COLO668 (cell line): ENCODE measurements around the gene CDH15.

Source experiments
- DNase-seq: peaks from one replicate; lab custom pipeline; 2025; ENCODE audit not compliant: unreplicated experiment; lab: John Stamatoyannopoulos, UW

Gene CDH15, protein sequence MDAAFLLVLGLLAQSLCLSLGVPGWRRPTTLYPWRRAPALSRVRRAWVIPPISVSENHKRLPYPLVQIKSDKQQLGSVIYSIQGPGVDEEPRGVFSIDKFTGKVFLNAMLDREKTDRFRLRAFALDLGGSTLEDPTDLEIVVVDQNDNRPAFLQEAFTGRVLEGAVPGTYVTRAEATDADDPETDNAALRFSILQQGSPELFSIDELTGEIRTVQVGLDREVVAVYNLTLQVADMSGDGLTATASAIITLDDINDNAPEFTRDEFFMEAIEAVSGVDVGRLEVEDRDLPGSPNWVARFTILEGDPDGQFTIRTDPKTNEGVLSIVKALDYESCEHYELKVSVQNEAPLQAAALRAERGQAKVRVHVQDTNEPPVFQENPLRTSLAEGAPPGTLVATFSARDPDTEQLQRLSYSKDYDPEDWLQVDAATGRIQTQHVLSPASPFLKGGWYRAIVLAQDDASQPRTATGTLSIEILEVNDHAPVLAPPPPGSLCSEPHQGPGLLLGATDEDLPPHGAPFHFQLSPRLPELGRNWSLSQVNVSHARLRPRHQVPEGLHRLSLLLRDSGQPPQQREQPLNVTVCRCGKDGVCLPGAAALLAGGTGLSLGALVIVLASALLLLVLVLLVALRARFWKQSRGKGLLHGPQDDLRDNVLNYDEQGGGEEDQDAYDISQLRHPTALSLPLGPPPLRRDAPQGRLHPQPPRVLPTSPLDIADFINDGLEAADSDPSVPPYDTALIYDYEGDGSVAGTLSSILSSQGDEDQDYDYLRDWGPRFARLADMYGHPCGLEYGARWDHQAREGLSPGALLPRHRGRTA

DNA sequence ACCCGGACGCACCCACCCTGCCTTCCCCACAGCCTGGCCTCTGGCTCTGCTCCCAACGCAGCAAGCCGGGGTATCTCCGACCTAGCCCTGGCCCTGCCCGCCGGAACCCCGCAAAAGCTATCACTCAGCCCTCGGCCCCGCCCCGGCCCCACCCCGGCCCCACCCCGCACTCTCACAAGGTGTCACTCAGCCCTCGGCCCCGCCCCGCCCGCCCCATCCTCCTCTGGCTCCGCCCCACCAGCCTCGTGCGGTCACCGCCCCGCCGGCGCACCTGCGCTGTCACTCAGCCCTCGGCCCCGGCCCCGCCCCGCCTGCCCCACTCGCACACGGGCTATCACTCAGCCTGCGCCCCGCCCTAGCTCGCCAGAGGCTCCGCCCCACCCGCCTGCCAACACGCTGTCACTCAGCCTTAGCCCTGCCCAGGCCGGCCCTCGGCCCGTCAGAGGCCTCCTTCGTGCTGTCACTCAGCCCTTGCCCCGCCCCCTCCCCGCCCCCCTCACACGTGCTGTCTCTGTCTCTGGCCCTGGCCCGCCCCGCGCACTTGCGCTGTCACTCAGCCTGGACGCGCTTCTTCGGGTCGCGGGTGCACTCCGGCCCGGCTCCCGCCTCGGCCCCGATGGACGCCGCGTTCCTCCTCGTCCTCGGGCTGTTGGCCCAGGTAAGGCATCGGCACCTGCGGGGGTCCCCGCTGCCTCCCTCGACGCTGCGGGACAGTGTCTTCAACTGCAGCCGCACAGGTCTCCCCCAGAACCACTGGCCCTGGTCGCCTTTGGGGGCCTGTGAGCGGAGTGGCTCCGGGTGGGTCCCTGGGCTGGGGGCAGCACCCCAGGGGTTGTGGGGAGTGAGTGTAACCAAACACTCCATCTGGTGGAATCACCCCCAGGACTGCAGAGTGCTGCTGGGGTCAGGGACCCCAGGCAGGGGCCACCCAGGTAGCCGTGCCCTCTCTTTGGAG, at the start of gene CDH15:
CDH15 (plus strand) TSS at position 533 of the 955 bp plus-strand sequence; CDS start at position 617, 84 bp downstream.
- DNase-seq = peak; percentile 97

DNA sequence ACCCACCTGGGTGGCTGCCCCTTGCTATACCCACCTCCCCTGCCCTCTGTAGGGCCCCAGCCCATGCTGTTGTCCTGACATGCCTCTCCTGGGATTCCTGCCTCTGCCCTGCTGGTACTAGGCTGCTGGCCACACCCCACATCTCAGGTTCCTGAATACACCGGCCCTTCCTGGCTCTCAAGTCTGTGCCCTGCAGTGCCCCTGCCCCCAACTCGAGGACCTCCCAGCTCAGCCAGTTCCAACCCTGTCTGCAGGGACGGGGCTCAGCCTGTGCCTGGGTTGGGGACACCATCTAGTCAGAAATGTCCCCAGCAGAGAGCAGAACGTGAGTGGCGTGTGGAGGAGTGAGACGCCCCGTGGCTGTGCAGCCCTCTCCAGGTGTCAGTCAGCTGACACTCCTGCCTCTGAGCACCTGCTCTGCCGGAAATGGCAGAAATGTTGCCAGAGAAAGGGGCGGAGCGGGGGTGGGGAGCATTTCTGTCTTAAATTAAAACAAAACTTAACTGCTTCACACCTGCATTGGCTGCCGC, 49.2 kb upstream of the CDH15 start:
- peak; percentile 89 for DNase-seq

DNA sequence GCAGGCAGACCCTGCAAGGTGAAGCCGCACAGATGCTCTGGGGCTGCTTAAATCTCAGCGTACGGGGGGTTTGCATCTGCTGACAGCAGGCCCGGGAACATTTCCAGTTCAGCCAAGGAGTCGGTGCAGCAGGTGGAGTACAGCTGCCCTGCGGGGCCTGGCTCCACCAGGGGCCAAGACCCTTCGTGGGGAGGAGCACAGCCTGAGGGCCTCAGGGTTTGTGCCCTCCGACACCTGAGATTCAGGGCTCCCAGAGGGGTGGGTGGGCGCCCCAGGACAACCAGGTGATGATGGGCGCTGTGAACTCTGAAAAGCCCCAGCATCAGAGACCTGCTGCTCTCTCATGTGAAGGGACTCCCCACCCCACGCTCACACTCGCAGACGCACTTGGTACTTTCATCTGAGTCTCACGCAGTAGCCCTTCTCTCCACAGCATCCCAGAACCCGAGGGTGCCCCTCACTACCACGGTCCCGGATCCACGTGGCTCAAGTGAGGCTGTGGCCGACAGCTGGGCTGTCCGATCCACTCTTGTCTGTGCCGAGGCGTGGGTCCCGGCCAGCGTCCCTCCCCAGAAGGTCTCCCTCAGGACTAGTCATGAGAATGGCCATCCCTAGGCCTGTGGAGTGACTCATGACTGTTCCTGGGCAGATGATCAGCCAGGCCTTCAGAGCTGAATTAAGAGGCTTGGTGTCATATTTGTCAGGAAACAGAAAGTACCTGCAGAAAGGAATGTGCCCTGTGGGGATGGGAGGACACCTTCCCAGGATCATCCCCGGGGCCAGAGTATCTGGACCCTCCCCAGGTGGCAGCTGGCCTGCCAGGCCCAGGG, 48.3 kb upstream of the CDH15 start:
- peak; percentile 16 for DNase-seq

DNA sequence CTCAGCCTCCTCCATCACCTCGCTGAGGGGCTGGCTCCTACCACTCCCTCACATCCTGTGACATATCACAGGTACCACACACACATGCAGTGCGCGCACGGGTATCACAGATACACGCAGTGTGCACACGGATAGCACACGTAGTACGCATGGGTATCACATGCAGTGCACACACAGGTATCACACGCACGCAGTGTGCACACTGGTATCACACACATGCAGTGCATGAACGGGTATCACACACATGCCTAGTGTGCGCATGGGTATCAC, 47.8 kb upstream of the CDH15 start:
- no peak for DNase-seq

DNA sequence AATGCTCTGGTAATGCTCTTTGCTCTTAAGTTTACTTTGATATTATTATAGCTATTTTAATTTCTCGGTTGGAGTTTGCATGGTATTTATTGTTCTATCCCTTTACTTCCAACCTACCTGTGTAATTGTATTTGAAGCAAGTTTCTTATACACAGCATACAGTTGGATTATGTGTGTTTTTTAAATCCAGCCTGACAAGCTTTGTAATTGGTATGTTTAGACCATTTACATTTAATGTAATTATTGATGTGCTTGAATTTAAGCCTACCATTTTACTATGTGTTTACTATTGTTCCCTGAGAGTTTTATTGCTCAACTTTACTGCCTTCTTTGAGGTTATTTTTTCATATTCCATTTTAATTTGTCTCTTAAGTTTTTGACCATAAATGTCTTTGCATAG, 42.2 kb upstream of the CDH15 start:
- DNase-seq = no peak

DNA sequence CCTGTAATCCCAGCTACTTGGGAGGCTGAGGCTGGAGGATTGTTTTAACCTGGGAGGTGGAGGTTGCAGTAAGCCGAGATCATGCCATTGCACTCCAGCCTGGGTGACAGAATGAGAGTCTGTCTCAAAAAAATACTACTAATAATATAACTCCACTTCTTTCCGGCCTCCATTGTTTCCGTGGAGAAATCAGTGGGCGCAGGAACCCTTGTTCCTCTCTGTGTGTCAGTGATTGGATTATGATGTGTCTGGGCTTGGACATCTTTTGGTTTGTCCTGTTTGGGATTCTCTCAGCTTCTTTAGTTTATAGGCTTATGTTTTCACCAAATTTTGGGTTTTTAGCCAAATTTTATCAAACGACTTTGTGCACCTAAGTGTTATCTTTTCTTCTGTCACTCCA, 41.1 kb upstream of the CDH15 start:
- DNase-seq = no peak

DNA sequence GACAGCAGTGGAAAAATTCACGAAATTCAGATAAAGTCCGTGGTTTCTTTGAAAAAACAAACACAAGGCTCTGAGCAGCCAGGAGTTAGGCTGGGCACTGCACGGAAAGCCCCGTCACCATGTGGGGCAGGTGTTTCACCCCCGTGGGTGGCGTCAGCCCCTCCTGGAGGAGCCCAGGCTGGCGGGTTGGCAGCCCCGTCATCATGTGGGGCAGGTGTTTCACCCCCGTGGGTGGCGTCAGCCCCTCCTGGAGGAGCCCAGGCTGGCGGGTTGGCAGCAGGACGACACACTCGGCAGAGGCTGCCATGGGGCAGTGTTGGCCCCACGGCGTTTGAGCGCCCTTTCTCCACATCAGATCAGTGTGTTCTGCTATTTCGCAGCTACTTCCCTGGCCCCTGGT, 39.8 kb upstream of the CDH15 start:
- DNase-seq = no peak

DNA sequence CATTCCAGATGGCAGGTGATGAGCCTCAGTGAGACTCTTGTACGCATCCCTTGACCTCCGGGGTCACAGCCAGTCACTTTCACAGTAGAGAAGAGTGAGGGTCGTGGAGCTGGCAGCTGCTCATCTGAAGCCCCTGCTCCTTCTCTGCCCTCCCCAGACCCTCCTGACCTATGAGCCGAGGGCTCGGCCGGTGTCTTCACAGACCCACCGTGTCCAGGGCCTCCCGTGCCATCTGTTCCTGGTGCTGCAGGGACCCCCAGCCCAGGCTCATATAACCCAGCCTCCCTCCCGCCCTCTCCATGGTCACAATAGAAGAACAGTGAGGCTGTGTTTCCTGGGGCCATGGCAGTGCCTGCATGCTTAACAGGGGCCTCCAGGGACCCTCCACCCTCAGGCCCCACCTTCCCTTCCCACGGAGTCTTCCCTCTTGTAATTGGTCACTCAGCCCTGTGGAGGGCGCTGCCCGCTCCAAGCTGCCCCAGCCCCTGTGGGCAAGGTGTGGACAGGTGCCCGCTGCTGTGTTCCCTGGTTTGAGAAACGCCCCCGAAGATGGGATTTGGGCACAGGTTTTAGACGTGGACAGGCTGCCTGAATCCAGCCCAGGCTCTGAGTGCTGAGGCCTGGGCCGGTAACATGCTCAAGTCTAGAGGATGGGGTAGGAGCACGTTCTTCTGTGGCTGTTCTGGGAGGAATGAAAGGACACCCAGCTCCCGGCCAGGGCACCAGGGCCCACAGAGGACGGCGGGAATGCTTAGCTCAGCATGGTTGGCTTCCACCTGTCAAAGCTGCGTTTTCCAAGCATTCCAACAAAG, 39.1 kb upstream of the CDH15 start:
- DNase-seq = no peak

DNA sequence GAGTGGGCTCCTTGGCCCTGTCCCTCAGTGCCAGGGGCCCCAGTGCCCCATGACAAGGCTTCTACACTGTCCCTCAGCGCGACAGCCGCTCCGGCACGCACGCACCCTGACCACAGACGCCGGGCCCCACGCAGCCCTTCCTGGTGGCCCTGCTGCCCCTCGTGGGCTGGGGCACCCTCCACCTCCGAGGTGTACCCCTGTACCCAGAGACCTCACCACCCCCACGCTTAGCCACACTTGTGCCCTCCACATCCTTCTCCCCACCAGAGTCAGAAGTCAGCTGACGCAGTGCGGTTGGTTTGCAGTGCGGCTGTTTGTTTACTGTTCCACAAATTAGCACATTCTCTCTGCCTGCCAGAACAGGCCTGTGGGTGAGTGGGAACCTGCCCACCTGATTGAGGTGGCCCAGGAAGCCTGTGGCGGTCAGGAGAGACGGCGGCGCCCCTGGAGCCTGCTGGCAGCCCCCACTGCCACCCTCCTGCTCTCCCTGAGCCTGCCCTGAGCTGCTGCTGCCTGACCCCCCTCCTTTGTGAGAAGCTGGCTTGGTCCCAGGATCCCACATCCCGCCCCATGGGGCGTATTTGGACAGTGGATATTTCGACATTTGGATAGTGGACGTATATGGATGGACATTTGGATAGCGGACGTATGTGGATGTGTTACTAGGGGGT, 38.0 kb upstream of the CDH15 start:
- no peak for DNase-seq

DNA sequence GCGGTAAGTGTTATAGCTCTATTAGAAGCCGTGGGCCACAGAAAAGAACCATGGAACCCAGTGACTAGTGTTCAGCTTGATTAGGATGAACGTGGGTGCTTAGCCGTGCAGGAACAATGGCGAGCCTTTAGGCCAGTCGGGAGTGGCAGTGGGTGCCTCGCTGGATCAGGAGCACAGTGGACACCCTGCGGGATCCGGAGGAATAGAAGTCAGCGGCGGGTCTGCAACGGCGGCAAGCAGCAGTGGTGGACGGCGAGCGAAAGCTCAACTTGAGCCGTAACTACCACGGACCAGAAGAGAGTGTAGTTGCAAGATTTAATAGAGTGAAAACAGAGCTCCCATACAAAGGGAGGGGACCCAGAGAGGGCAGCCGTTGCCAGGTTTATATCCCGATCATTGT, 37.3 kb upstream of the CDH15 start:
- no peak for DNase-seq

DNA sequence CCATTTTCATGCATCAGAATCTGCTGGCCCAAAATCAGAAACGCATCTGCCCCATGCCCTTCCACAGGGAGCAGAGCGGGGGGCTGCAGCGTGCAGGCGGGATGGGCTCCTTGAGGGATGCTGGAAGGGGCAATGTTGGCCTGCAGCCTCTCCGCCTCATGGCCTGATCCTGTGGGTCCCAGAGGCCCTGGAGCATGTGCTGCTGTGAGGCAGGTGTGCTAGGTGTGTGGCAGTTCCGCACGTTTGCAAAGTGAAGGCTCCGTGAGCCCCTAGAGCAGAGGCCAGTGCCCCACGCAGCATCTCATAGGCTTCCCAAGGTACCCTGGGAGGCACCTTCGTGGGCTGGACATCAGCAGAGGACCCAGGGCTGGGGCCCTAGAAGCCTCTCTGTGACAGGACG, 36.4 kb upstream of the CDH15 start:
- DNase-seq = no peak

DNA sequence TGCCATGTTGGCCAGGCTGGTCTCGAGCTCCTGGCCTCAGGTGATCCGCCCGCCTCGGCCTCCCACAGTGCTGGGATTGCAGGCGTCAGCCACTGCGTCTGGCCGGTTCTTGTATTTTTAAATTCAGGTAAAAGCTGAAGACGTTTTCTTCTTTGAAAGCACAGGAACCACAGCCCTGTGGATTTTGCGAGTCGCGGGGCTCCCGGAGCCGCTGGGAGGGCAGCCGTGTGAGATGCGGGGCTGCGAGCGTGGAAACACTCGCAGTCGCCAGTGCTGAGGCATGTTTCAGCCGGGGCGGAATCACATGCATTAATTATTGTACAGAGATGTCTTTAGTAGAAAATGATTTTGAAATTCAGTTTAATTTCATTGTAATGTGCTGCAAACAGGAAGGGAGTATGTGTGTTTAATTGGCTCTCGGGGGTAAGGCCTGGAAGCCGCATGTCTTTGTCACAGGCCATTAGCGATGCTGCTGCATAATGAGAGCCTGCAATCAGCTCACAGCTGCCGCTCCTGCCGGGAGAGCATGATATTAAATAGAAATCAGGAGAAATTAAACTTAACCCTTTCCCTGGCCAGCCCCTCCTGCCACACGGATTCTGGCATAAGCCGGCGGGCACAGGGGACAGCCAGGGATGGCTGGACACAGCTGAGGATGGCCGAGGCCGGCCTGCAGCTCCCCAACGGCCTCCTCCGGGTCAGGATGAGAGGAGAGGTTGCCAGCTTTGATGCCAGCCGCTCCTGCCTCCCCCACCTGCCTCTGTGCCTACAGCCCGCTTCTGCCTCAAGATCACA, 35.4 kb upstream of the CDH15 start:
- no peak for DNase-seq

DNA sequence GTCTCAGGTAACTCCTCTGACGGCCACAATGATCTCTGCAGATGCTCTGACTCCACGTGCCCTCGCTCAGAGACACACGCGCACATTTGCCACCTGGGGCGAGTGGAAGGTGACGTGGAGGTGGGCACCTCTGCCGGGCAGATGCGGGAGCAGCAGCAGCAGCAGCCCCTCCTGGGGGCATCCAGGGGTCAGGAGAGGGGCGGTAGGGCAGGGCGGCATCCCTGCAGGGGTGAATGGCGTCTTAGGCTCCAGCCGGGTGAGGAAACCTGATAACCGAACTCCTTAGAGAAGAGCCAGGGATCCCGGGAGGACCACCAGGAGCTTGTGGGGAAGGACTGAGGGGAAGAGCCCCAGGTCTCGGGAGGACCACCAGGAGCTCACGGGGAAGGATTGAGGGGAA, 34.6 kb upstream of the CDH15 start:
- no peak for DNase-seq

DNA sequence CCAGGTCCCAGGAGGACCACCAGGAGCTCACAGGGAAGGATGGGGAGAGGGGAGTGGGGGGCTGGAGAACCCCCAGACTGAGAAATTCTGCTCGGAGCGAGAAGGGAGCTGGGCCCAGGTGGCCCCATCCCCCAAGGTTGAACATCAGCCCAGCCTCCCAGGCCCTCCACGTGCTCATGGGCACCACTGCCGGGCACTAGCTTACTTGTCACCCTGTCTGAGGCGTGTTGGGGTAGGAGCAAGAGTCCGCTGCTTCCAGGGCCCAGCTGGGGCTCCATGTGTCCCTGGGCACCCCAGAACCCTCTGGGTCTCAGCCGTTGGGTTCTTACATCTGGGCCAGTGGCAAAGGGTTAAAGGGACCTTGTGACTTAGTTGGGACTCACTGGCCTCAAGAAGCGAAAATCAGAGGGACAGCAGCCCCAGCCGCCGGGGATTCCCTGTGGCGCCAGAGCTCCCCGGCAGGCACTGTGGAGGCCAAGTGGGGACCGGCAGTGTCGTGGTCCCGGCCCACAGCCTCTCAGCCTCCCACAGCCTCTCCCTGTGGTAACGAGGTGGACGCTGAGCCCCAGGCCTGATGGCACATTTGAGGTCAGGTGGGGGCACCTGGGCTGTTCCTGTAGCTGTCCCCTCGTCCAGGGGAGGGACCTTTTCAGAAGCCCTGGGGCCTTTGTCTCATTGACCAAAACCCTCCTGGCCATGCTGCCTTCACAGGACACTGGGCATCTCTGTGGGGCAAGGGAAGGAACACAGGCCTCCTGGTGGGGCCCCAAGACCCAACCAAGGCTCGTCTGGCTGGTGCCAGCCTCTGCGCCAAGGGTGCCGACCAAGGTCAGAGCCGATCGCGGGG, 33.7 kb upstream of the CDH15 start:
- no peak for DNase-seq

DNA sequence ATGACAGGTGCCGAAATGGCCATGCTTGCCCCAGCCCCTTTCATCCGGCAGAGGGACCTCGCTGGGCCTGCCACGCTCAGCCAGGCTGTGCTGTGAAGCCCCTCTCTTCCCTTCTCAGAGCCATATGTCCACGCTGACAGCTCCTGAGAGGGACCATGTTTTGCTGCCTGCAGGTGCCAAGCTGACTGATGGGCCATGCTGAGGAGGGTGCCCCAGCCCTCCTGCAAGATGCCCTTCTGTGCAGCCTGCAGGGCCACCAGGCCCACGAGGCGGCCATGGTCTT, 33.1 kb upstream of the CDH15 start:
- DNase-seq = no peak

DNA sequence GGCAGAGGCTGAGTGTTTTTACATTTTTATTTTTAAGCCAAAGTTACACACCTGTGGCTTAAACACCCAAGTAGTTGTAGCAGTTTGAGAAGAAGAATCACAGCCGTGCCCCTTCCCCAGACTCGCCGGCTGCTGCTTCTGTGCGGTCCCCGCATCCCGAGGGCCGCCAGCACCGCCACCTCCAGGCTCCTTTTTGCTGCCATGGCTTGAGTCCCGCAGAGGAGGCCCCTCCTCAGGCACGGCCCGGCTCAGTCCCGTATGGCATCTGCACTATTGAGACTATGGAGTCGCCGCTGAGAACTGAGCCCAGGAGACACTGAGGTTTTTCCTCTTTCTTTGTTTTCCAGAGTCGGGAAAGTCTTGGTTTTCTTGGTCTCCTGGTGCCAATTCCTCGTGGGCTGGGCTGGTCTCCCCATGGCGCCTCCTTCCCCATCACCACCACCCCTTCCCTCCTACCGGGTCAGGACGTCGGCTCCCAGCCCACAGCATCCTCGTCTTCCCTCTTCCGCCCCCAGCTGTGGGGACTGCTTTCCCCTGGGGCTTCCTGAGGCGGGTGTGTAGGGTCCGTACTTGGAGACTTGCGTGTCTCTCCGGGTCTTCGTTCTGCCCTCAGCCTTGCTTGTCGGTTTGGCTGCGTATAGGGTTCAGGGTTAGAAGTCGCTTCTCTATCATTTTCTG, 32.6 kb upstream of the CDH15 start:
- no peak for DNase-seq

DNA sequence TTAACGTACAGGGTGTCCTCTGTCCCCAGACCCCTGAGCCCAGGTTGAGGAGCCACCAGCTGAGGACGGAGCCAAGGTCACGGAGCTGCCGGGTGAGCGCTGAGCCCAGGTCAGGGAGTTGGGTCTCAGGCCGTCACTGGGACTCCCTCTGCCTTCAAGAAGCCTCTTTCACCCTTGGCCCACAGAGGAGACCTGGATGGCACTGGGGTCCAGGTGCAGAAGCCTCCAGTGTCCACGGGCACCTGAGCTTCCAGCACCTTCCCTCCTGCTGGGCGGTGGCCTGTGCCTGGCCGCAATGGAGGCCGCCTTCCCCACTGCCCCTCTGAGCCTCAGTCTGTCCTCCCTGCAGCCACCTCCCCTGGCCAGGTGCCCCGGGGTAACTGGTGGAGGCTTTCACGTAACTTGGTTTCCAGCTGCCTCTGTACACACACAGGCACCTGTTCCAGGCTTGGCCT, 31.6 kb upstream of the CDH15 start:
- peak; percentile 44 for DNase-seq
